Activated CD4-positive, CD25-positive, alpha-beta regulatory T cell (primary cell): ENCODE data around the gene CAV1.
"Not testable (repeated sequence)": the region's sequence is repeated elsewhere in the genome, so short reads cannot be mapped to it uniquely, and the experiment has no call there.

Experiments
- DNase-seq, 4 experiments: peaks; one replicate each; lab custom pipeline; 2025; lab: John Stamatoyannopoulos, UW

The CAV1 gene, protein sequence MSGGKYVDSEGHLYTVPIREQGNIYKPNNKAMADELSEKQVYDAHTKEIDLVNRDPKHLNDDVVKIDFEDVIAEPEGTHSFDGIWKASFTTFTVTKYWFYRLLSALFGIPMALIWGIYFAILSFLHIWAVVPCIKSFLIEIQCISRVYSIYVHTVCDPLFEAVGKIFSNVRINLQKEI

DNA sequence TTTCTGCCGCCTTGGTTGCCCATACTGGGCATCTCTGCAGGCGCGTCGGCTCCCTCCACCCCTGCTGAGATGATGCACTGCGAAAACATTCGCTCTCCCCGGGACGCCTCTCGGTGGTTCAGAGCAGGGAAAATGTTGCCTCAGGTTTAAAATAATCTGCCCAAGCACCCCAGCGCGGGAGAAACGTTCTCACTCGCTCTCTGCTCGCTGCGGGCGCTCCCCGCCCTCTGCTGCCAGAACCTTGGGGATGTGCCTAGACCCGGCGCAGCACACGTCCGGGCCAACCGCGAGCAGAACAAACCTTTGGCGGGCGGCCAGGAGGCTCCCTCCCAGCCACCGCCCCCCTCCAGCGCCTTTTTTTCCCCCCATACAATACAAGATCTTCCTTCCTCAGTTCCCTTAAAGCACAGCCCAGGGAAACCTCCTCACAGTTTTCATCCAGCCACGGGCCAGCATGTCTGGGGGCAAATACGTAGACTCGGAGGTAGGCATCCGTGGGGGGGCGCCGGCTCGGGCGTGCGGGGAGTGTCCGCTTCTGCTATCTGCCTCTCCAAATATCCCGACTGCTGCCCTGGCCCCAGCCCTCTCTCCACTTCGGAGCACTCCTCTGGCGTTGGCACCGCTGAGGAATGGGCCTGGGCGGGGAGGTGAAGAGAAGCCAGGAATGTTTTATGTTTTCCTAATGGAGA is at the start of gene CAV1:
TSS of gene CAV1 (plus strand) at position 428 of the 689 bp plus-strand sequence. CDS start at position 455, 27 bp downstream.
- peak in 1 of 4 experiments; percentile 3 for DNase-seq

DNA sequence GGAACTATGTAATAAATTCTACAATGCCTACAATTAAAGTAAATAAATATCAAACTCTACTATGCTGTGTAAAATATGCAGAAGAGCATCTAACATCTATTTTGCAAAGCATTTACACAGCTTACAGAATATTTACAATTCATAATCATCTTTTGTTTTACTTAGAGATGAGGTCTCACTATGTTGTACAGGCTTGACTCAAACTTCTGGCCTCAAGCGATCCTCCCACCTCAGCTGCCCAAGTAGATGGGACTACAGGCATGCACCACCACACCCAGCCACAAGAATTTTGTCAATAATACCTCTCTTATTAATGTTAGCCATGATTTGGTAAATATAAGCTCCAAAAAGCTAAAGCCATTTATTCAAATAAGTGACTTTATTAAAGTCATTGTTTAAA is 47.2 kb upstream of the CAV1 start:
- DNase-seq: no peak

DNA sequence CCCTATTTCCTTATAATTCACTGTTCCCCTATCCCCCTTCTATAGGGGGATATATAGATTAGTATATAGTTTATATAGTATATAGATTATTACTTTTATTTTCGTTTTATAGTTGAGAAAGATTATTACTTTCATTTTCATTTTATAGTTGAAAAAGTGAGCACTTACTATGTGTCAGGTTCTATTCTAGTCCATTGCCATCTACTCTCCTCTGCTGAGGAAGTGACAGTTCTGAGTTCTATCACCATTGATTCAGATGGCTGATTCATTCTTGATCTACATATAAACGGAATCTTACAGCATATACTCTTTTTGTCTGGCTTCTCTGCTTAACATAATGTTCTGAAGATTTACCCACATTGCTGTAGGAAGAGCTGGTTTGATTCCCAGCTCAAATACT is 46.0 kb upstream of the CAV1 start:
- no peak for DNase-seq

DNA sequence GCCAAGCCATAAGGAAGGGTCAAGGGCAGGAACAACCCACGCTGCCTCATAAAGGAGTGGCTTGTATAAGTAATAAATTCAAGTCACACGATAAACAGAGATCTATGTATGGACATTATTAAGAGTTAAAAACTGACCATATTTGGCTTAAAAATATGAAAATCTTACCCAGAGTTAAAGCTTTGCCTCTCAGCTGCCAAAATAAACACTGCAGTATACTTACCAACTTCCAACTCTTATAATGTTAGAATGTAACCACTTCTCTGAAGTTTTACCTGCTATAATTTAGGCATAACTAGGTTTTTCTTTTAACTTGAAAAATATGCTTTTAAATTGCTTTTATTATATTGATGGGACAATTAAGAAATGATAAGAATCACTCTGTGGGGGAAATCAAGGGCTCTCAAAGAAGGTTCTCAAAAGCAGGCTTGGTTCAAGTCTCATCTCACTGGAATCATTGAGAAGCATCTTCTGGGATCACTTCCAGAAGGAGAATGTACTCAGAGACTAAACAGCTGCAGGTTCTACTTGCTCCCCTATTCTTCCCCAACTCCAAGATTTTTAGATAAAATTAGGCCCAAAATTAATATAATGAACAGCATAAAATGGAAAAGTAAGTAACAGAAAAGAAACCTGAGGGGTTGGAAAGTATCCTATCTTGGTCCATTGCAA is 41.4 kb upstream of the CAV1 start:
- no peak for DNase-seq

DNA sequence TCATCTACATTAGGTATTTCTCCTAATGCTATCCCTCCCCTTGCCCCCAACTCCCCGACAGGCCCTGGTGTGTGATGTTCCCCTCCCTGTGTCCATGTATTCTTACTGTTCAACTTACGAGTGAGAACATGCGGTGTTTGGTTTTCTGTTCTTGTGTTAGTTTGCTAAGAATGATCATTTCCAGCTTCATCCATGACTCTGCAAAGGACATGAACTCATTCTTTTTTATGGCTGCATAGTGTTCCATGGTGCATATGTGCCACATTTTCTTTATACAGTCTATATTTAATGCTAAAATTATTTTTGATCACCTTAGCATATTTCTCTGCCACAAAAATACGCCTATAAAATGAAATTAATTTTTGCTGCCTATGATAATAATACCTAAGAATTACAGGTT is 40.4 kb upstream of the CAV1 start:
- DNase-seq: not testable (repeated sequence)

DNA sequence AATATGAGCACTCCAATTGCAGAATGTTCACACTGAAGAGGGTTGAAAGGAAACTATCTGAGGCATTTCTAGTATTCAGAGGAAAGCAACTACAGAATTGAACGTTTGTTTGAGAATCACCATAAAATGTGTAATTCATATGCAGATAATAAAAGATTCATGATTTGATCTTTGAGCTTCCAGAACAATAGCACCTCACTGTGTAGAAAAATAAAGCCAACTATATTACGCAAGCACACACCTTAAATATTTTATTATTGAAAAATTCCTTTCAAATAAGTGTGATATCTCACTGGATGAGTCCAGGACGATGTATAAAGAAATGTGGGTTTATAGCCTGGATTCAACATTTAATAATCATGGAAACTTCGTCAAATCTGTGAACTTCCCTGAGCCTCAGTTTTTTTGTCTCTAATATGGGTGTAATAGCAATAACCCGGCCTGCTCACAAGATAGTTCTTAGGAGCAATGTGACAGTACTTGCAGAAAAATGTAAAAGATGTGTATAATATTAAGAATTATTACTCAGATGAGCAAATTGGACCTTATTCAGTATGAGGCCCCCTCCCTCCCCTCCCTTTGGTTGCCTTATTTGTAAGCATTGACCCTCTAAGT is 36.8 kb upstream of the CAV1 start:
- no peak for DNase-seq

DNA sequence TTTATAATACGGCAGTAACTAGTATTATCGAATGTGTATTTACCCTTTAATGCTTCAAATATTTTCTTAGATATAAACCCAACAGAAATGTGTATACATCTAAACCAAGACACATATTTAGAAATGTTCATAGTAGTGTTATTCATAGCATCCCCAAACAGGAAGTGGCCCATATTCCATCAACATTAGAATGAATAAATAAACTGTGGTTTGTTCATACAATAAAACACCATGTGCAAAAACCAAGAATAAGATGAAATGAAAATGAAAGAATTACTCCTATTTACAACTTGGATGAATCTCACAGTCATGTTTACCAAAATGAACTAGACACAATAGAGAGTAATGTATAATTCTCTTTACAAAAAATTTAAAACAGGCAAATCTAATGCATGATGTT is 34.5 kb upstream of the CAV1 start:
- DNase-seq: no peak

DNA sequence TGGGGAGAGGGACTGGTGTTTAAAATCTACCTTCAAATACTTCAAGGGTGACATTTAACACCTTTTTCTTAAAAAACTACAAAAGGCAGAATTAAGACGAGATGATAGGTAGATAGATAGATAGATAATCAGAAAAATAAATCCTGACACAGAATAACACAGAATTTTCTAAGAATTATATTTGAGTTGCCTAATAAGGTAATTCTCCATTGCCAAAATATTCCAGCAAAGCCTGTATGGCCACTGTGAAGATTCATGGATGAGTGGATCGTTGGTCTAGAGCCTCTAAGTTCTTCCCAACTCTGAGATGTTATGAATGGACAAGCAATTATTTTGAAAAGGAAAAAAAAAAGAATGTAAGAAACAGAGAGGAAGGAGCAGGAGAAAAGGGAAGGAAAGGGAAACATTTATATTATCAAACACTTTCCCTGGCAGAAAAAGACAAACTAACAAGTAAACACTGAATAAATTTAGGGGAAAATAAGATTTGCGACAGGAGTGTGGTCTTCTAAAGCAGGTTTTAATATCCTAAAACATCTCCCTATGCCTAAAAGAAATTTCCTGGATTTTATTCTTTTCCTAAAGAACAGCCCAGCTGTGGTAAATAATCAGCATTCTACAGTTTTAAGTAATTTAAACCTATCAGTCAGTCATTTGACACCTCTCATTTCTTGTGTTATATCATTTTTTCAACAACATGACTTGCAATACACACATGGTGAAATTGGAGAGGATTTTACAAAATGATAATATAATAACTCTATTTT is 32.8 kb upstream of the CAV1 start:
- no peak for DNase-seq

DNA sequence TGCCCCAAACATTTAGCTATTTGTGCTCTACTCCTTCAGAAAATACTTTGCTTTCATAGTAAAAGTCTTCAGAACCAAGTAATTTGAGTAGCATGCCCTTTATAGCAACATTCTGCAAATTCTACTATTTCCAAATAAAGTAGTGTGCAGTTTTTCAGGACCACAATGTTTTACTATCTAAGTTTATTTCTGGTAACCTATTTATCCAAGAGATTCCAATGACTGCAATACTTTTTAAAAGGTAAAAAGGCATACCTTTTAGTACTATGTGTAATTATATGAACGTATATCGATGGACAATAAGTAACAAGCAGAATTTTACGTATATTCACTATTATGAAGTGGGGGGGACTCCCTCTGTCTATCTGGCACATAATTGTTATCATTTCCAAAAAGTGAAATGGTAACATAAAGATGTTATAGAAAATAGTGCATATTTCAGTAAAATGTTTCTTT is 32.2 kb upstream of the CAV1 start:
- DNase-seq: no peak

DNA sequence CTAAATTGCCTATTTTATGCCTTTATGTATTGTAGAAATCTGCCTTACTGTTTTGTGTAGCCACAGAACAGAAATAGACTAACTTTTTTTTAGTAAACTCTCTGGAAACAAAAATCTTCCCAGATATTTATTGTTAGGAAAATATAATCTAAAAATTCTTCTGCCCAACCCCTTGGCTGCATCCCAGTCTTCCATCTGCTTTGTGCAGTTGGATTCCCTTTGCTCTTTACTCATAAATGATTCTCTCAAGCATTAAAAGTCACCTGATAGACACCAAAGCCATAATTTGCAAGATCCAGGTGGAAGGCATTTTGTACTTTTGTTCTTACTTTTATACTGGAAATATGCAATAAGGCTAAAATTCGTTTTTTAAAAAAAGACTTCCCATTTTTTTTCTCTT is 31.4 kb upstream of the CAV1 start:
- no peak for DNase-seq

DNA sequence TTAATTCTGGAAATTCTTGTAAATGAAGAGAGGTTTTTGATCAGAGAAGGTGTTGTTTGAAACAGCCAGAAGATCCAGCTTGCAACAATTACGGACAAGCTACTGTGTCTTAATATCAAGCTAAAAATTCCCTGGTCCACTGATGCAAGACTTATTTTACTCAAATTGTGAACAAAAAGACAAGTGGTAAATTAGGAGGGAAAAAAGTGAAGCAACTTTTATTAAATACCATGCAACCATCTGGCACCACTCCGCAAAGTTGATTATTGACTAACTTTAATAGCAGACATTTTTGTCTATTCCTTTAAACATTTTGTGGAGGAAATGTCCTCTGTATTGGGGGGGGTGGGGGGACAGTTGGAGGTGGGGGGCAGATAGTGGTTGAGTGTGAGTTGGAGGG is 30.4 kb upstream of the CAV1 start:
- DNase-seq: no peak

DNA sequence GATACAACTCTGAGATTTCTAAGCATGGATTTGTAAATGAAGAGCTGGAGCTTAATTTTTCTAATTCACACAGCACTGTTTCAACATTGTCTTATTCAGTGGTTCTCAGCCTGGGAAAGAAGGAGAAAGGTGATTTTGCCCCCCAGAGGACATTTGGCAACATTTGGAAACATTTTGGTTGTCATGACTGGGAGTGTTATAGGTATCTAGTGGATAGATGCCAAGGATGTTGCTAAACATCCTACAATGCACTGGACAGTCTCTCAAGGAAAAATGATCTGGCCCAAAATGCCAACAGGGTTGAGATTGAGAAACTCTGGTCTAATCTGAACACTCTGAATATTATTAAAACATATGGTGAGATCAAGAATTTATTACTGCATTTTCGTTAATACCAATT is 29.1 kb upstream of the CAV1 start:
- no peak for DNase-seq

DNA sequence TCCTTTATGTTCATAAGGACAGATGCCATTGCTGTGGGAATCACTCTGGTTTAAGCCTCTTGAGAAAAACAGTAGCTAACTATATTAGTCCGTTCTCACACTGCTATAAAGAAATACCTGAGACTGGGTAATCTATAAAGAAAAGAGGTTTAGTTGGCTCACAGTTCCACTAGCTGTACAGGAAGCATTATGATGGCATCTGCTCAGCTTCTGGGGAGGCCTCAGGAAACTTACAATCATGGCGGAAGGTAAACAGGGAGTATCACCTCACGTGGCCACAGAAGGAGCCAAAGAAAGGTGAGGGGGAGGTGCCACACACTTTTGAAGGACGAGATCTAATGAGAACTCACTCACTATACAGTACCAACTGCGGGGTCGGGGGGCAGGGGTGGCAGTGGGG is 28.2 kb upstream of the CAV1 start:
- DNase-seq: no peak

DNA sequence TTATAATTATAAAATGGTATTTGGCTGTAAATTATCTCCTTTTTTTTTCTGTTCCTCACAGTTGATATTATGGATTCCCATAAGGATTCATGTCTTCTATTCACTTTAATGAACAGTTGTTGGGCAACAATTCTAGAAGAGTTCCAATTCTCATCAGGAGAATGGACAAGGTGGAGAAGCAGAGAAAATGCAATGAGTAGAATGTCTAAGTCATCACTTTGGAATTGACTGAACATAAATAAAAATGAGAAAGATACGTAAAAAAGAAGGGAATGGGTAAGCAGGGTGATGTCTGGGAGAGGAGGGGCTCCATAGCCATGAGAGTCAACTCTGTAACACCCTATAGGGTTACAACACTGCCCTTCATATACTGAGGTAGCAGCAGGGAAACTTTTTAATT is 27.1 kb upstream of the CAV1 start:
- no peak for DNase-seq

DNA sequence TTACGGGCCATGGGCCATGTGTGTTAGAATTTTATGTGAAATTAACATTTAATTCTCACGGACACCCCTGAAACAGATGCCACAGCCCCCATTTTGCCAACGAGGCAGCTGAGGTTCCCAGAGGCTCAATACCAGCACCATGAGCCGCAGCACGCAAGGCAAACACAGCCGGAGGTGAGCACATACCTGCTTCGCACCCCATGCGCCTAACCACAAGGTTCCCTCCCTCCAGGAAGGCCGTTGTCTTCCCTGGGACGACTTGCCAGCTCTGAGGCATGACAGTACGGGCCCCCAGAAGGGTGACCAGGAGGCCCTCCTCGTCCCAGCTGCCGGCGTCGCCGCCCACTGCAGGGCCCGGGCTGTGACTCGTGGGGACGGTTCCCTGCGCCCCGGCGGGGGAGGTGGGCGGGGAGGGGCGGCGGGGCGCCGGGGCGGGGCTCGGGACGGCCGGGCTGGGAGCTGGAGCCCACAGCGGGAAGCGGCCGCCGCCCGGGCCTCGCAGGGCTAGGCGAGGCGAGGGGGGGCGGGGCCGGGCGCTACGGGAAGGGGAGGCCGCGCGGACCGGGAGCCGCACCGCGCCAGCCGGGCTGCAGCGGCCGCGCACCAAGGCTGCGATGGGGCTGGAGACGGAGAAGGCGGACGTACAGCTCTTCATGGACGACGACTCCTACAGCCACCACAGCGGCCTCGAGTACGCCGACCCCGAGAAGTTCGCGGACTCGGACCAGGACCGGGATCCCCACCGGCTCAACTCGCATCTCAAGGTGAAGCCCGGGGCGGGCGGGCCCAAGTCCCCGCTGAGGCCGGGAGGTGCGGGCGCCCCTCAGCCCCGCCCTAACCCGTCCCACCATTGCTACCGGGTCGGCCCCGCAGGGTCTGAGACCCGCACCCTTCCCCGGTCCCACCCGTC is 25.4 kb upstream of the CAV1 start, which contains the start of gene CAV2:
TSS of gene CAV2 (plus strand) at position 571 of the 910 bp plus-strand sequence. CDS start at position 615, 44 bp downstream.
- peak in 1 of 4 experiments; percentile 1 for DNase-seq

DNA sequence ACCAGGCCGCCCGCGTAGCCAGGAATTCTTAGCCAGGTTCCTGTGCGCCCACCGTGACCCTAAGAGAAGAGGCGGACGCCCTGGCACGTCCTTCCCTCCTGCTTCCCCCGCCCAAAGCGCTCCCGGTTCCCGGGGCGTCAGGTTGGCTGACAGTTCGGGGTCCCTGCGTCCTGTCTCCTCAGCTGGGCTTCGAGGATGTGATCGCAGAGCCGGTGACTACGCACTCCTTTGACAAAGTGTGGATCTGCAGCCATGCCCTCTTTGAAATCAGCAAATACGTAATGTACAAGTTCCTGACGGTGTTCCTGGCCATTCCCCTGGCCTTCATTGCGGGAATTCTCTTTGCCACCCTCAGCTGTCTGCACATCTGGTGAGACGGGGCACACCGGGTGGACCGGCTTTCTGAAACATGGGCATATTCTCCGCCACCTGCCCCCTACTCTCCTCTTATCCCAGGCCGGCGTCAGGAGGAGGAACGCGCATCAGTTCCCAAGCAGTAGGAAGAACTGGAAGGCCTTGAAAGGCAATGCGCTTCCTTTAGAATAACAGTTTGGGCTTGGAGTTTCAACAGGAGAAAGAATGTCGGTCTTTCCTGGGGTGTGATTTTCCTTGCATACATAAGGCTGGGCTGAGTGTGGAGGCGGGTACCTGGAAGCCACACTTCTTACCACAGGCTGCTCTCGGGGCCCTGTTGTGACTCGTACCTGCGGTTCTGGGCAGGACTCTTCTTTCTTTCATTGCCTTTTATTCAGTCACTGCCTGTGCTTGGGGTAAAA is 24.6 kb upstream of the CAV1 start:
- DNase-seq: no peak

DNA sequence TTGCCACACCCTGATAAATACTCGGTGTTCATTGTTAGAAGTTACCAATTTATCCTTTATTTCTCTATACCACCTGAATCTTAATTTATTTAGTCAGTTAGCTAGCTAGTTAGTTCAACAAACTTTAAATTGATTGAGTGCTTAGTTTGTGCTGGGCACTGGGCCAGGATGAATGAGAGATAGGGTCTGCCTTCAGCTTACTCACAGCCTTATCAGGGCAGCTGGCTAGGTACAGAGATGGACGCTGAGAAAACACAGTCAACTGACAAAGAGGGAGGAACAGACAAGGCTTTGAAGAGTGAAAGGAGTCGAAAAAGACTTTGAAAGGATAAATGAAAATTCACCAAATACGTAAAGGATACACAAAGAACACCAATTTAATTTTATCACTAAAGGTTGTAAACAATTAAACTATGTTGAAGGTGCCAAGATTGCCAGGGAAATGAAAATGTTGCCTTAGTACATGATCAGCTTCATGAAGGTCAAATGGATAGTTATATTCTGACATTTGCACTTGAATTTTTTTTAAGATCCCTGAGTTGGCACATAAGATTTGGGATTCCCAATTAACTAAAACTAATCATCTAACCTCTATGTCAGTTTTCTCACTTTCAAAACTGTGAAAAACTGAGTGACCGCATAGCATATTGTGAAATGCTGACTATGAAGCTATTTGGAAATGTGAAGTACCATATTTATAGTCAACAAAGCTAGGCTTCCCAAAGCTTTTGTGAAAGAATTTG is 23.2 kb upstream of the CAV1 start:
- no peak for DNase-seq

DNA sequence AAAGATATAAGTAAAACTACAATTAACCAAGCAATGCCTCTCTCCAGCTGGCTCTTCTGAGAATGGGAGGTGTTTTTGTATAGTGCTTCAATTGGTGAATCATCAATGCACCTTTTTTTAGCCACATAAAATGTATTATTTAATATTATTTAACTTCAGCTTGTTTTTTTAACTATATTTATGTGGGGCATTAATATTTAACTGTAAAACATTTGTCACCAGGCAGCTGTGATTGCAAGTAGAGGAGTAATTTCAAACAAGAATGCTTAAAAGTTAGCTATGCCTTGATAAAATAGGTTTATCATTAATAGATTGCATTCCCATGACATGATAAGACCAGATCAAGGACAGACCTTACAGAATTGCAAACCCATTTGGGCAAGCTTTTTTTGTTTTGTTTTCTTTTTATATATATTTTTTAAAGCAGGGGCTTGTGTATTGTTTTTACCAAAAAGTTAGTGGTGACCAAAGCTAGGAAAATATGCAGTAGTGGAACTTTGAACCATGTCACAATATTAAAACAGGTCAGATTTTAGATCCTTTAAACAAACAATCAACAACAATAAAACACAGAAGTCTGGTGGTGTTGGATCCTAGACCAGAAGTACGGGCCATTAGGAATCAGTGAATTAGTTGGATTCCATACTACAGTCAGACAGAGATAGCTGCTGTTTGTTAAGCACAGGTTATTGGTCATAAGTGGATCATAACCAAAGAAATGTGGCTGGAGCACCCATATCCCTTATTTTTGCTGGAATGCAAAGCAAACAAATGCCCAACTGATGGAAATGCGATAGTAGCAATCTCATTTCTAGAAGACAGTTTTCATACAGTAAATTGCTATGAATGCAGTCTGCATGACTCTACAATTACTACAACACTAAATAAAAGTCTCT is 22.4 kb upstream of the CAV1 start:
- DNase-seq: no peak
